ENCODE data around the gene SP3.

SP3 gene

DNA sequence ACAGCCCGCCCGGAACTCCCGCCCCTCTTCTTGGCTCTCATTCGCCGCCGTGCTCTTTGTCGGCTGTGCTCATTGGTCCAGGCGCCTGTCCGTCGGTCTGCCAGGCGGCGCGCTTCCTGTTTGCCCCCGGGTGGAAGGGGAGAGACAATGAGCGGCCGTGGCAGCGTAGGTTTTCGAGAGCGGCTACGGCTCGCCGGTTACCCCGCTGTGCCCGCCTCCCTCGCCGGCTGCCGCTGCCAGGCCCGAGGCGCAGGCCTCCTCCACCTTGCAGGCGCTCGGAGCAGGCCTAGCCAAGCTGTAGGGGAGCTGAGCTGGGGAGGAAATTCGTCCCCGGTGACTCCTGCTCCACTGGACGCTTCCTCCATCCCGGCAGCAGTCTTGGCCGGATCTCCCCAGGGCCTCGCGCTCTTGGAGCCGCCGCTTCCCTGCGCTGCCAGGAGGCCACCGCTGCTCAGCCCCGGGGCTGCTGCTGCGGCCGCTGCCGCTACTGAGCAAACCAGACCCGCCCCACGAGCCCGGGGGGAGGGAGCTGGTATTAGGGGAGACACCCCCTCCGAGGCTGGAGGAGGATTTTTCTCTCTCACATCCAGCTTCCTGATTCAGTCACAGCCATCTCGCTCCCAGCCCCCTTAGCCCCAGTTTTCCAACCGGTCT lies at the start of gene SP3:
Gene SP3 (minus strand): TSS at position 2 of the 654 bp plus-strand sequence. CDS start 202 bp downstream, outside the sequence.
- H3K4me3 ChIP-seq (ENCODE audit: low read depth, low read length), result peak within 1 kb of the TSS; percentile 79
- in situ Hi-C loops (cut with HindIII; ENCODE audit: low sequenced_read_pairs), result no loop called here
- TF ChIP-seq, protein P1, sequence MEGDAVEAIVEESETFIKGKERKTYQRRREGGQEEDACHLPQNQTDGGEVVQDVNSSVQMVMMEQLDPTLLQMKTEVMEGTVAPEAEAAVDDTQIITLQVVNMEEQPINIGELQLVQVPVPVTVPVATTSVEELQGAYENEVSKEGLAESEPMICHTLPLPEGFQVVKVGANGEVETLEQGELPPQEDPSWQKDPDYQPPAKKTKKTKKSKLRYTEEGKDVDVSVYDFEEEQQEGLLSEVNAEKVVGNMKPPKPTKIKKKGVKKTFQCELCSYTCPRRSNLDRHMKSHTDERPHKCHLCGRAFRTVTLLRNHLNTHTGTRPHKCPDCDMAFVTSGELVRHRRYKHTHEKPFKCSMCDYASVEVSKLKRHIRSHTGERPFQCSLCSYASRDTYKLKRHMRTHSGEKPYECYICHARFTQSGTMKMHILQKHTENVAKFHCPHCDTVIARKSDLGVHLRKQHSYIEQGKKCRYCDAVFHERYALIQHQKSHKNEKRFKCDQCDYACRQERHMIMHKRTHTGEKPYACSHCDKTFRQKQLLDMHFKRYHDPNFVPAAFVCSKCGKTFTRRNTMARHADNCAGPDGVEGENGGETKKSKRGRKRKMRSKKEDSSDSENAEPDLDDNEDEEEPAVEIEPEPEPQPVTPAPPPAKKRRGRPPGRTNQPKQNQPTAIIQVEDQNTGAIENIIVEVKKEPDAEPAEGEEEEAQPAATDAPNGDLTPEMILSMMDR (IDR thresholded peaks at IDR 0.05; ENCODE audit: low read depth, low read length, missing control alignments), result no peak
- DNase-seq (ENCODE audit: low read depth), result peak; percentile 94

DNA sequence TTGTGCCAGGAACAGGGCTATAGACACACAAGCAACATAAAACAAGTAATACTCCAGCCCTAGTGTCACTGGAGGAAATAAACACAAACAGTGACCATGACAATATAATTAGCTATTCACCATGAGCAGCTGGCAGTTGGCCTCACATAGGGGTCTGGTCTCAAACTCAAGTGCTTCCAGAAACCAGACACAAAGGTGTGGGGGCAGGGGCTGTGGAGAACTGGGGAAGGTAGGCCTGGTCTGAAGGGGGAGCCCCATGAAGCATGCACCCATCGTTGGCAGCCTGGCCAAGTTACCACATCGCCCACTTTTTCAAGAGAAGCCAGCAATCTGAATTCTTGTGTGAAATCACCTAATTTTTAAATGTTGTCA lies 49.5 kb upstream of the SP3 start:
- H3K4me3 ChIP-seq (ENCODE audit: low read depth, low read length), result no peak overlapping the region
- TF ChIP-seq, protein P1 (IDR thresholded peaks at IDR 0.05; ENCODE audit: low read depth, low read length, missing control alignments), result no peak
- in situ Hi-C loops (cut with HindIII; ENCODE audit: low sequenced_read_pairs), result no loop called here

DNA sequence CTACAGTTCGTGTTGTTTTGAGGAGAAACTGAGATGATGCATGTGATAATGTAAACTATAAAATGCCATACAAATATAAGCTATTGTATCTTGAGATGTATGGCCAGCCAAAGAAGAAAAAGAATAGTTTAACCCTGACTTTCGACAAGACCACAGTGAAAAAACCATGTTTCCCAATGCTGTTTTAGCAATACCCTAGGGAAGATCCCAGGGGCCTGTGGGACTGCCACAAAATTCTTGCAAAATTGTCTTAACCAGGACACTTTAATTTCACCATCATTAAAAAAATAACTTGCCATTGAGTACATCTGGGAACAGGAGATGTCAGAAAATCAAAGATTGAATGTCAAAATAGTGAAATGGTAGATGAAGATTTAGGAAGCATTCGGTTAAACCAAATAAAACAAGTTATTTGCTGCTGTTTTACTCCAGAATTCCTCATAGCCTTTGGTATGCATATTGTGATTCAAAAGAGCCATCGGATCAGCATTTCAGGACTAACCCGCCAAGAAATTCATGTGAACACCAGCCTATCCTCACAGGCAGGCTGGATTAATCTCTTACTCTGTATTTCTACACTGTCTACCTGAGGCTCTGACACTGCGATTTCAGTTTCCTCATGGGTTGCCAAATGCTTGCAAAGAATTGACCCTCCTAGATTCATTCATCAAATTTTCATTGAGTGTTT lies 49.0 kb upstream of the SP3 start:
- TF ChIP-seq, protein P1 (IDR thresholded peaks at IDR 0.05; ENCODE audit: low read depth, low read length, missing control alignments), result no peak
- DNase-seq (ENCODE audit: low read depth), result no peak
- in situ Hi-C loops (cut with HindIII; ENCODE audit: low sequenced_read_pairs), result no loop called here
- no peak overlapping the region for H3K4me3 ChIP-seq (ENCODE audit: low read depth, low read length)

More for the DNA sequence above, 49.5 kb upstream of the SP3 start:
- DNase-seq (ENCODE audit: low read depth), result no peak

DNA sequence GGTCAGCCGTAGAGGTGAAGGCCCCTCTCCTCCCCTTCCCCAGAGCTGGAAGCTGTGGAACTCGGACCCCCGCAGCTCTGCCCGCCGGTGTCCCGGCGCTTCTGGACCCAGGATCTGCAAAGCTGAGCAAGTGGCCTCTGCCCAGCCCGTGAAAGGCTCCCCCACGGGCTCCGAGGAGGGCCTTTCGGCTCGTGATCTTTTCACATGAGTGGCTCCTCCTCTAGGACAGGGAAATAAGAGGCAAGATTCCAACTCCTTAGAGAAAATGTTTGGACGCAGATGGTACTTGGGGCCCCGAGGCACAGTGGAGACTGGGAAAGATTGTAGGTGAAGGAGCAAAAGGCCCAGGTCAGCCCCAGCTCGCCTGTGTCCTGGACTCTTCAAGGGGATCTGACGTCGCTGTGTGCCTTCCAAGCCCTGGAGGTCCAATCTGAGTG lies 48.2 kb upstream of the SP3 start:
- peak overlapping the region; percentile 27 for H3K4me3 ChIP-seq (ENCODE audit: low read depth, low read length)
- no peak for DNase-seq (ENCODE audit: low read depth)
- TF ChIP-seq, protein P1 (IDR thresholded peaks at IDR 0.05; ENCODE audit: low read depth, low read length, missing control alignments), result no peak
- in situ Hi-C loops (cut with HindIII; ENCODE audit: low sequenced_read_pairs), result no loop called here

DNA sequence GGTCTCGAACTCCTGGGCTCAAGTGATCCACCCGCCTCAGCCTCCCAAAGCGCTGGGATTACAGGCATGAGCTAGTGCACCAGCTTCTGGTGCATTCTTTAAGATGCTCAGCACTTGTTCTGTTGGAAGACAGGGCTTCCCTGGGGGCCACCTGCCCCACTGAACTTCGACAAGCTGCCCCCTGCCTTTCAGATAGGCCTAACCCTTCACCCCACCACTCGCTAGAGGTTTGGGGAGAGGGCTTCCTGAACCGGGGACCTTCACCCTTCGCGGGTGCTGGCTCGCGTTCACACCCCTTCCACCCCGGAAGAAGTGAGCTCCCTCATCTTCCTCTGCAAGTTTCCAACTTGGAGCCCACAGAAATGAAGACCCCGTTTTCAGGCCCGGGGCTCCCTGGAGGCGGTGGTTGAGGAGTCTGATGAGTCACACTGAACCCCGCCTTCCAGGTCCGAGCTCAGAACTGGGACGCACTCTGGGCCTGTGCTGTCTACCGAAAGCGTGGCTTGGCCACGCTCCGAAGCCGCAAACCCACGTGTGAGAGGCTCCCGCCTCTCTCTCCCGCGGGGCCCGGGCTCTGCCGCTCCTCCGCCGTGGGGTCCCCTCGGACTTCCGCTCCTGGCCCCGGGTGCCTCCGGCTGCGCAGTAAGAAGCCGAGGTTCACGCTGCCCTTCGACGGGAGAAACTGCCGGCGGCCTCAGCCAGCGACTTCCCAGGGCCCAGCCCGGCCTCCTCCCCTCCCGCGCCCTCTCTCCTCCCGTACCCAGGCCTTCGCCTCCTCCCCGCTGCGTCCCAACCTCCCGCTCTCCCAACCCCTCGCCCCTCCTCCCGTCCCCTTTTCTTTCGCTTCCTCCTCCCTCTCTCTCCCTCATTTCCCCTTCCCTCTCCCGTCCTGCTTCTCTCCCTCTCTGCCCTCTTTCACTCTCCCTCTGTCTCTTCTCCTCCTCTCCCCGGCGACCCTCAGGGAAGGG lies 47.5 kb upstream of the SP3 start:
- TF ChIP-seq, protein P1 (IDR thresholded peaks at IDR 0.05; ENCODE audit: low read depth, low read length, missing control alignments), result no peak
- in situ Hi-C loops (cut with HindIII; ENCODE audit: low sequenced_read_pairs), result no loop called here
- peak overlapping the region; percentile 27 for H3K4me3 ChIP-seq (ENCODE audit: low read depth, low read length)
- no peak for DNase-seq (ENCODE audit: low read depth)

DNA sequence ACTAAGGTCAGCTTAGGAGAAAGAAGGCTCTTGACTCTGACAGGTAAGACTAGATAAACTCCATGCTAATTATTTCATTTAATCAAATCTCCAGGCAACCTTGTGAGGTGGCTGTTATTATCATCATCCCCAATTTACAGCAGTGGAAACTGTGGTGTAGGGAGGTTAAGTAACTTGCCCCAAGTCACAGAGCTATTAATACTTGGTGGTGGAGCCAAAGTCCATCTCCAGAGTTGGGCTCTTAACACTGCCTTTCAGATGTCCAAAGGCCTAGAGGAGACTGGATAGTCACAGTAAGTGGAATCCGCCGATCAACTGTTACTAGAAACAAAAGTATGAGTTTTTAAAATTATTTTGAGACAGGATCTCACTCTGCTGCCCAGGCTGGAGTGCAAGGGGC lies 46.6 kb upstream of the SP3 start:
- TF ChIP-seq, protein P1 (IDR thresholded peaks at IDR 0.05; ENCODE audit: low read depth, low read length, missing control alignments), result no peak
- in situ Hi-C loops (cut with HindIII; ENCODE audit: low sequenced_read_pairs), result no loop called here
- no peak for DNase-seq (ENCODE audit: low read depth)
- H3K4me3 ChIP-seq (ENCODE audit: low read depth, low read length), result no peak overlapping the region
